ENCODE results near the gene MYH9.

Gene MYH9

GRCh38 chr22:36366291-36366708 lies 21.5 kb downstream of the MYH9 start:
- peak overlapping the region; percentile 97 for H3K27ac Mint-ChIP-seq (ENCODE audit: low read depth)
- ATAC-seq (replicated peaks; ENCODE audit: extremely low read depth, poor library complexity, severe bottlenecking), result no peak
- H3K9me3 Mint-ChIP-seq, result no peaks in the 10 kb centered on the region
- no peaks in the 10 kb centered on the region for H3K27me3 Mint-ChIP-seq
- no peak for DNase-seq (ENCODE audit: low spot score in 2 of 2)
- H3K4me1 Mint-ChIP-seq, result peaks cover 96% of the 10 kb centered on the region
- peaks cover 43% of the 10 kb centered on the region for H3K36me3 Mint-ChIP-seq (ENCODE audit: insufficient read depth)
- H3K4me3 Mint-ChIP-seq, result peak overlapping the region; percentile 89

DNA sequence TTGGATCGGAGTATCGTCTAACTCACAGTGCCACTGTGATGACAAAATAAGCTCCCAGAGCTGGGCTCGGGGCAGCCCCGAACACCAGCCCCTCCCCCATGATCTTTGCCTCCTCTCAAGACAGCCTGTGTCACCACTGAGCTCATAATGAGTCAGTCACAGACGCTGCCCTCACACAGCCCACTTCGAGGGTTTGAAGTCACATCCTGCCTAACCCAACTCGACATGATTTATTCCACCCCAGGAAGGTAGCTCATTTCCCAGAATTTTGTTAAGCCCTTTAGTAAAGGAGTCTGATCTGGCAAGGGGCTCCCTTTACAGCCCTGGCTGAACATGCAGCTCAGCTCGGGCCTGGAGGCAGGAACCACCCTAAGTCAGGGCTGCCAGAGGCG lies 22.8 kb downstream of the MYH9 start:
- peak; percentile 96 for ATAC-seq (replicated peaks; ENCODE audit: extremely low read depth, poor library complexity, severe bottlenecking)
- H3K36me3 Mint-ChIP-seq (ENCODE audit: insufficient read depth), result peaks cover 49% of the 10 kb centered on the region
- DNase-seq (ENCODE audit: low spot score in 2 of 2), result peak; percentile 70 to 89
- peak overlapping the region; percentile 97 for H3K27ac Mint-ChIP-seq (ENCODE audit: low read depth)
- peak overlapping the region; percentile 67 for H3K4me3 Mint-ChIP-seq
- H3K4me1 Mint-ChIP-seq, result peaks cover 95% of the 10 kb centered on the region
- H3K9me3 Mint-ChIP-seq, result no peaks in the 10 kb centered on the region
- H3K27me3 Mint-ChIP-seq, result no peaks in the 10 kb centered on the region

DNA sequence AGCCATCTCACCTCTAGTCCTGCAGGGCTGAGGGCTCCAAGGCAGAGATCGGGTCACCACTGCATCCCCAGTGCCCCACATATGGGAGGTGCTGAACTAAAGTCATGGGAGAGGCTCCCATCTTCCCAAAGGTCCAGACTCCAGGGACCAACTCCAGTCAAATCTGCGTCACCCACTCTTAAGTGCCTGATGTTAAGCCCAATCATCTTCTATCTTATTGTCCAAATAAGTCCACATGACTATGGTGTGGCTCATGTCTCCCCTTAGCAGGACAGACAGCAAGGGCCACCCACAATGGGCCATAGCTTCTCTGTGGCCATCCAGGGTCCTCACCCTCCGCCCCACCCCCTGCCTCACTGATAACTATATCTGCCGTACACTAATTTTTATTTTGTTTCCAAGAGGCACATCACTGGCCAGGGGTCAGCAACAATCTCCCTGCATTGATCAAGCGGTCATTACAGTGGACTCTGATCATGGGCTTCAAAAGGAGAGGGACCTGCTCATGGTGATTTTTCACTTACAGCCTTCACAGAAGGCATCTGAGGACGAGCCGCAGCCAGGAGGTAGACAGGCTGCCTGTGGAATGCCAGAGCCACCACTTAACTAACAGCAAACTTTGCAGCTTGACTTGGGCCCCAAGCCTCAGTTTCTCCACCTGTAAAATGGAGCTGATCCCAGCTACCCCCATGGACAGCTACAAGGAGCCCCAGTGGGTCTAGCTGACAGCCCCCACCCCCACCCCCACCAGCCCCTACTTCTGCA lies 23.3 kb downstream of the MYH9 start:
- DNase-seq (ENCODE audit: low spot score in 2 of 2) (no peak), ATAC-seq (replicated peaks; ENCODE audit: extremely low read depth, poor library complexity, severe bottlenecking) (no peak)
- H3K27me3 Mint-ChIP-seq, result no peaks in the 10 kb centered on the region
- H3K36me3 Mint-ChIP-seq (ENCODE audit: insufficient read depth), result peaks cover 47% of the 10 kb centered on the region
- peaks cover 95% of the 10 kb centered on the region for H3K4me1 Mint-ChIP-seq
- peak overlapping the region; percentile 97 for H3K27ac Mint-ChIP-seq (ENCODE audit: low read depth)
- peak overlapping the region; percentile 67 for H3K4me3 Mint-ChIP-seq
- no peaks in the 10 kb centered on the region for H3K9me3 Mint-ChIP-seq

- Mint-ChIP-seq H3K27ac (ENCODE audit: low read depth) (peak overlapping the region; percentile 97), H3K36me3 (ENCODE audit: insufficient read depth) (peaks cover 50% of the 10 kb centered on the region), H3K4me3 (peak overlapping the region; percentile 67), H3K9me3 (no peaks in the 10 kb centered on the region), H3K4me1 (peaks cover 95% of the 10 kb centered on the region), H3K27me3 (no peaks in the 10 kb centered on the region)
- no peak for DNase-seq (ENCODE audit: low spot score in 2 of 2)
- ATAC-seq (replicated peaks; ENCODE audit: extremely low read depth, poor library complexity, severe bottlenecking), result no peak
These were observed 24.3 kb downstream of the MYH9 start for GRCh38 chr22:36363349-36363981.

DNA sequence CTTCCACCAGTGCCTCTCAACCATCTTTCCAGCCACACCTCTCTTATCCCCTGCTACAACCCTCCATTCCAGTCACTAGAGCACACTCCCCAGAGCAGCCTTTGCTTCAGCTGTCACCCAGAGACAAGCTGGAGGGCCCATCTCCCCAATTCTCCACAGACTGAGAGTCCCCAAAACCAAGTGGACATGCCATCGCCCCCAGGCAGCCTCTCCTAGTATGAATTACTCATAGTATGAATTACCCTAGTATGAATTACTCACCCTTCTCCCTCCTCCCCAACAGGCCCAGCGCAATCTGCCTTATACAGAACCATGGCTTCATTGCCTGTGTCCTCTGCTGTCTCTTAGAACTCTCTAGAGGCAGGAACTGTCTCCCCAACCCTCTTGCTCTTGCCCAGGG lies 24.8 kb downstream of the MYH9 start:
- Mint-ChIP-seq H3K4me1 (peaks cover 94% of the 10 kb centered on the region), H3K9me3 (no peaks in the 10 kb centered on the region), H3K4me3 (peak overlapping the region; percentile 67), H3K27ac (ENCODE audit: low read depth) (peak overlapping the region; percentile 97), H3K27me3 (no peaks in the 10 kb centered on the region), H3K36me3 (ENCODE audit: insufficient read depth) (peaks cover 46% of the 10 kb centered on the region)
- DNase-seq (ENCODE audit: low spot score in 2 of 2) (no peak), ATAC-seq (replicated peaks; ENCODE audit: extremely low read depth, poor library complexity, severe bottlenecking) (no peak)

- ATAC-seq (replicated peaks; ENCODE audit: extremely low read depth, poor library complexity, severe bottlenecking) (no peak), DNase-seq (ENCODE audit: low spot score in 2 of 2) (no peak)
- H3K27me3 Mint-ChIP-seq, result no peaks in the 10 kb centered on the region
- H3K27ac Mint-ChIP-seq (ENCODE audit: low read depth), result peak overlapping the region; percentile 97
- peaks cover 94% of the 10 kb centered on the region for H3K4me1 Mint-ChIP-seq
- H3K36me3 Mint-ChIP-seq (ENCODE audit: insufficient read depth), result peaks cover 47% of the 10 kb centered on the region
- no peaks in the 10 kb centered on the region for H3K9me3 Mint-ChIP-seq
- peak overlapping the region; percentile 67 for H3K4me3 Mint-ChIP-seq
These were observed 25.7 kb downstream of the MYH9 start for GRCh38 chr22:36362075-36362474.

- ATAC-seq (replicated peaks; ENCODE audit: extremely low read depth, poor library complexity, severe bottlenecking) (no peak), DNase-seq (ENCODE audit: low spot score in 2 of 2) (no peak)
- Mint-ChIP-seq H3K27ac (ENCODE audit: low read depth) (peak overlapping the region; percentile 97), H3K4me3 (peak overlapping the region; percentile 67), H3K36me3 (ENCODE audit: insufficient read depth) (peaks cover 51% of the 10 kb centered on the region), H3K4me1 (peaks cover 94% of the 10 kb centered on the region), H3K9me3 (no peaks in the 10 kb centered on the region), H3K27me3 (no peaks in the 10 kb centered on the region)
These were observed 26.8 kb downstream of the MYH9 start for GRCh38 chr22:36360871-36361383.

DNA sequence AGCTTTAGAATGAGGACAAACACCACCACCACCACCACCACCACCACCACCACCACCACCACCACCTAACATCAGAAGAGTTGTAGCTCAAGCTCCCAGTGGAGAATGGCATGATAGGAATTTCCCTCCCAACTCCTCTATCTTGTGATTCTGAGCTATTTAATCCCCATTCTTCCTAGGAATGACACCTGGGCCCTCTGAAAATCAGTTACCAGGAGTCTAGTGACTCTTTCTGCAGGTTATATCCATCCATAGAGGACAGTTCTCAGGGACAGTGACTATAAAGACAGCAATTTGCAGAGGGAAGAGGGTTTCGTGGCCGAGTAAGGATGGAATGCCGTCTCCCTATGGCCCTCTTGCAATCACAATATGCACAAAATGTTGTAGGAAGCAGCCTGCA lies 27.8 kb downstream of the MYH9 start:
- DNase-seq (ENCODE audit: low spot score in 2 of 2) (no peak), ATAC-seq (replicated peaks; ENCODE audit: extremely low read depth, poor library complexity, severe bottlenecking) (no peak)
- peaks cover 98% of the 10 kb centered on the region for H3K4me1 Mint-ChIP-seq
- peak overlapping the region; percentile 97 for H3K27ac Mint-ChIP-seq (ENCODE audit: low read depth)
- peaks cover 54% of the 10 kb centered on the region for H3K36me3 Mint-ChIP-seq (ENCODE audit: insufficient read depth)
- no peaks in the 10 kb centered on the region for H3K27me3 Mint-ChIP-seq
- H3K4me3 Mint-ChIP-seq, result peak overlapping the region; percentile 67
- H3K9me3 Mint-ChIP-seq, result no peaks in the 10 kb centered on the region

DNA sequence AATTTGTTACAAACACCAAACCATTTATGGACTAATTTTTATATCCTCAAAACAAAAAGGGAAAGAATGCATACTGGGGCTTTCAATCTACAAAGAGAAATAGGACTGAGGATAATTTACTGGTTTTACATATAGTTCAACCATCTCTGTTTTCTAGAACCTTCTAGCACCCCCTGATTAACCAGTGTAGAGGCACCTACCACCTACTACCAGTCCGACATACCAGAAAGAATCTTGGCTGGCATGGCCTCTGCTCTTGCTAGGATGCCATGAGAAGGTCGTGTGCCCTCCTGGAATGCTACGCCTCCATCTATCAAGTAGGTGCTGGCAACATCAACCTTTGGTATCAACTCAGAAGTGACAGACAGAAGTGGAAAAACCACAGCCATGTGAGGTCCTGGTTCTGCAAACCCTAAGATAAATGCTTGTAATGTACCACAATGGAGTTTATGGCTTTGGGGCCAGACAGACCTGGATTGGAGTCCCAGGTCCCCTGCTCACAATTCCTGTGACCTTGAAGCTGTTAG lies 28.2 kb downstream of the MYH9 start:
- Mint-ChIP-seq H3K4me1 (peaks cover 98% of the 10 kb centered on the region), H3K9me3 (no peaks in the 10 kb centered on the region), H3K27me3 (no peaks in the 10 kb centered on the region), H3K36me3 (ENCODE audit: insufficient read depth) (peaks cover 55% of the 10 kb centered on the region), H3K4me3 (peak overlapping the region; percentile 67), H3K27ac (ENCODE audit: low read depth) (peak overlapping the region; percentile 97)
- no peak for DNase-seq (ENCODE audit: low spot score in 2 of 2)
- ATAC-seq (replicated peaks; ENCODE audit: extremely low read depth, poor library complexity, severe bottlenecking), result no peak

GRCh38 chr22:36358533-36359469 lies 29.0 kb downstream of the MYH9 start:
- no peak for ATAC-seq (replicated peaks; ENCODE audit: extremely low read depth, poor library complexity, severe bottlenecking)
- Mint-ChIP-seq H3K9me3 (no peaks in the 10 kb centered on the region), H3K4me3 (peak overlapping the region; percentile 67), H3K4me1 (peaks cover 98% of the 10 kb centered on the region), H3K27ac (ENCODE audit: low read depth) (peak overlapping the region; percentile 97), H3K27me3 (no peaks in the 10 kb centered on the region), H3K36me3 (ENCODE audit: insufficient read depth) (peaks cover 50% of the 10 kb centered on the region)
- no peak for DNase-seq (ENCODE audit: low spot score in 2 of 2)

DNA sequence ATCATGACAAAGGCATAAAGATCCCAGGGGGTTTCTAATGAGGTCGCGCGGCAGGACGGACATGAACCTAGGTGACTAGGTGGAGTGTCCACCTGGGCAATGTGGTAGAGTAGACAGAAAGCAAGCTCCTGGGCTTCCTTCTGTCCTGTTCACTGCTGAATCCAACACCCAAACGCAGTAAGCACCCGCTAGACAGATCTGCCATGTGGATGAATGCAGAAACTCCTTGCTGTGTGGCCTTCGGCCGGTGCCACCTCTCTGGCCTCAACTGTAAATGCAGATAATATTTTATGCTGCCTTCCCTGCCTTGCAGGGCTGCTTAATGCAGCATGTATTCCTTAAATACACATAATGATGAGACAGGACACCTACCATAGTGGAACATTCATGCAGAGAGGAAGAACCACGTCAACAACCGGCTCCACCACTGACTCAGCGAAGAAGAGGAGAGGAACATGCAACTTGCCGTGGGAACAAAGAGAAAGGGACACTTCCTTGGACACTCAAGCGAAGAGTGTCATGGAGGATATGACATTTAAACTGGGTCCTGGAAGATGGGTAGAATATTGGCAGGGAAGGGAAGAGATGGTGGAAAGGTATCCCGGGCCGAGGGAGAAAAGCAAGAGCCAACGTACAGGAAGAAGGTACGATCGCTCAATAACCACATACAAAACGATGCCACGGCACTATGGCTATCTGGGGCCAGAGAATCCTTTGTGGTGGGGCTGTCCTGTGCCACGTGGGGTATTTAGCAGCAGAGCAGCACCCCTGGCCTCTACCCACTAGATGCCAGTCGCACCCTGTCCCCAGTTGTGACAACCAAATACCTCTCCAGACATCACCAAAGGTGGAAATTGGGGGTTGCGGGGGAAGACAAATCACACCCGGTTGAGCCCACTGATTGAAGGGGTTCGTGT lies 30.8 kb downstream of the MYH9 start:
- peak; percentile 44 to 62 for DNase-seq (ENCODE audit: low spot score in 2 of 2)
- no peaks in the 10 kb centered on the region for H3K9me3 Mint-ChIP-seq
- peaks cover 50% of the 10 kb centered on the region for H3K36me3 Mint-ChIP-seq (ENCODE audit: insufficient read depth)
- peaks cover 96% of the 10 kb centered on the region for H3K4me1 Mint-ChIP-seq
- H3K4me3 Mint-ChIP-seq, result peak overlapping the region; percentile 67
- H3K27me3 Mint-ChIP-seq, result no peaks in the 10 kb centered on the region
- peak overlapping the region; percentile 97 for H3K27ac Mint-ChIP-seq (ENCODE audit: low read depth)
- ATAC-seq (replicated peaks; ENCODE audit: extremely low read depth, poor library complexity, severe bottlenecking), result peak; percentile 71
